Thymus (tissue), 11 donors: ENCODE data around the gene LAMC1. TPM values are rescaled to one million over a fixed set of nuclear protein-coding genes. Genes with fewer than 3 reads are reported as not detected.

Source experiments
- DNase-seq, 9 donors: peaks; one replicate each; pipeline ENCODE4 v3.0.0-alpha.2; 2013; ENCODE audit warnings: low spot score in 9 of 9, low read depth in 6 of 9, missing footprints in 1 of 9
- H3K27ac ChIP-seq, 2 donors: one replicate each; pipeline ENCODE4 v1.5.1; 2013; ENCODE audit warnings: control low read depth in 1 of 2, low read depth in 1 of 2, low read length in 1 of 2, mild to moderate bottlenecking in 1 of 2, moderate library complexity in 1 of 2
- H3K27me3 ChIP-seq, 2 donors: one replicate each; pipeline ENCODE4 v1.5.1; 2013; ENCODE audit warnings: low read length in 1 of 2; ENCODE audit not compliant: control insufficient read depth in 2 of 2, insufficient read depth in 1 of 2
- H3K36me3 ChIP-seq, 2 donors: one replicate each; pipeline ENCODE4 v1.5.1; 2013; ENCODE audit warnings: low read length in 1 of 2, mild to moderate bottlenecking in 1 of 2, moderate library complexity in 1 of 2; ENCODE audit not compliant: control insufficient read depth in 2 of 2, insufficient read depth in 2 of 2
- H3K4me1 ChIP-seq, 2 donors: one replicate each; pipeline ENCODE4 v1.5.1; 2013; ENCODE audit warnings: low read length in 2 of 2; ENCODE audit not compliant: control insufficient read depth in 2 of 2, insufficient read depth in 2 of 2
- H3K4me3 ChIP-seq, 2 donors: one replicate each; pipeline ENCODE4 v1.5.1; 2013; ENCODE audit warnings: low read length in 2 of 2, control low read depth in 1 of 2, mild to moderate bottlenecking in 1 of 2
- H3K9me3 ChIP-seq, 2 donors: one replicate each; pipeline ENCODE4 v1.5.1; 2013; ENCODE audit warnings: low read length in 1 of 2, mild to moderate bottlenecking in 1 of 2; ENCODE audit not compliant: control insufficient read depth in 2 of 2, insufficient read depth in 1 of 2
- WGBS: extraction: QIAGEN DNeasy Blood & Tissue Kit; methylation state at CpG from one replicate; pipeline ENCODE4 v1.1.7; 2013; 5-methylcytosine and 5-hydroxymethylcytosine counted together
- polyA plus RNA-seq: library from polyadenylated mRNA; stranded (reverse); fragments of 200-250 nt; gene quantifications from one replicate; pipeline ENCODE4 v1.2.3, GENCODE V29; 2013
- total RNA-seq: library from RNA; stranded (reverse); fragments of 120-200 nt; gene quantifications from one replicate; pipeline ENCODE4 v1.2.4, GENCODE V29; 2013
- donor health status: healthy.

Gene LAMC1
- total and polyA plus RNA-seq, 2 donors, result 12.6 to 20.5 TPM

- H3K4me1 ChIP-seq, result no peaks in the 10 kb centered on the region
Observed at GRCh38 chr1:183044893-183045649, 21.9 kb downstream of the LAMC1 start.

GRCh38 chr1:183048087-183049085 is 25.2 kb downstream of the LAMC1 start:
- no peak for DNase-seq
- WGBS, result 76% methylated on average over 7 of the region's 7 CpGs
- no peaks in the 10 kb centered on the region for H3K4me1 ChIP-seq
- H3K27ac ChIP-seq, result no peak overlapping the region
- H3K36me3 ChIP-seq, result no peaks in the 10 kb centered on the region
- H3K9me3 ChIP-seq, result no peaks in the 10 kb centered on the region
- H3K4me3 ChIP-seq, result no peak overlapping the region
- H3K27me3 ChIP-seq, result peaks cover 0 to 8% of the 10 kb centered on the region in 2 donors

More at GRCh38 chr1:183044893-183045649, 21.9 kb downstream of the LAMC1 start:
- Histone ChIP-seq H3K4me3 (no peak overlapping the region), H3K9me3 (no peaks in the 10 kb centered on the region), H3K27me3 (peaks cover 18 to 20% of the 10 kb centered on the region in 2 donors), H3K36me3 (no peaks in the 10 kb centered on the region), H3K27ac (no peak overlapping the region)
- WGBS, result 99% methylated on average over 2 of the region's 2 CpGs
- DNase-seq, result no peak

GRCh38 chr1:183051546-183051945 is 28.3 kb downstream of the LAMC1 start:
- no peak overlapping the region for H3K4me3 ChIP-seq
- H3K4me1 ChIP-seq, result no peaks in the 10 kb centered on the region
- DNase-seq, result no peak
- no peaks in the 10 kb centered on the region for H3K27me3 ChIP-seq
- H3K27ac ChIP-seq, result no peak overlapping the region
- WGBS, result 89% methylated on average over 1 of the region's 1 CpG
- H3K9me3 ChIP-seq, result no peaks in the 10 kb centered on the region
- H3K36me3 ChIP-seq, result no peaks in the 10 kb centered on the region

GRCh38 chr1:183052861-183053260 is 29.6 kb downstream of the LAMC1 start:
- no peaks in the 10 kb centered on the region for H3K4me1 ChIP-seq
- H3K27me3 ChIP-seq, result no peaks in the 10 kb centered on the region
- no peak for DNase-seq
- 57% methylated on average over 5 of the region's 5 CpGs for WGBS
- H3K9me3 ChIP-seq, result no peaks in the 10 kb centered on the region
- H3K27ac ChIP-seq, result no peak overlapping the region
- H3K4me3 ChIP-seq, result no peak overlapping the region
- H3K36me3 ChIP-seq, result no peaks in the 10 kb centered on the region

GRCh38 chr1:183058851-183059502 is 35.8 kb downstream of the LAMC1 start:
- no peaks in the 10 kb centered on the region for H3K4me1 ChIP-seq
- H3K36me3 ChIP-seq, result no peaks in the 10 kb centered on the region
- no peak for DNase-seq
- no peaks in the 10 kb centered on the region for H3K9me3 ChIP-seq
- no peak overlapping the region for H3K27ac ChIP-seq
- no peak overlapping the region for H3K4me3 ChIP-seq
- 77% methylated on average over 2 of the region's 2 CpGs for WGBS
- no peaks in the 10 kb centered on the region for H3K27me3 ChIP-seq

GRCh38 chr1:183061194-183061593 is 38.0 kb downstream of the LAMC1 start:
- DNase-seq, result no peak

GRCh38 chr1:183063349-183063748 is 40.1 kb downstream of the LAMC1 start:
- Histone ChIP-seq H3K27me3 (no peaks in the 10 kb centered on the region), H3K4me1 (no peaks in the 10 kb centered on the region), H3K27ac (no peak overlapping the region), H3K36me3 (no peaks in the 10 kb centered on the region), H3K9me3 (no peaks in the 10 kb centered on the region), H3K4me3 (no peak overlapping the region)
- DNase-seq, result no peak
- 91% methylated on average over 1 of the region's 1 CpG for WGBS

More at GRCh38 chr1:183061194-183061593, 38.0 kb downstream of the LAMC1 start:
- Histone ChIP-seq H3K36me3 (no peaks in the 10 kb centered on the region), H3K27me3 (no peaks in the 10 kb centered on the region), H3K4me1 (no peaks in the 10 kb centered on the region), H3K4me3 (no peak overlapping the region), H3K9me3 (no peaks in the 10 kb centered on the region), H3K27ac (no peak overlapping the region)

GRCh38 chr1:183065168-183065706 is 42.0 kb downstream of the LAMC1 start:
- Histone ChIP-seq H3K9me3 (no peaks in the 10 kb centered on the region), H3K27ac (no peak overlapping the region), H3K36me3 (no peaks in the 10 kb centered on the region), H3K4me3 (no peak overlapping the region), H3K4me1 (no peaks in the 10 kb centered on the region), H3K27me3 (no peaks in the 10 kb centered on the region)
- DNase-seq, result no peak
- 98% methylated on average over 6 of the region's 6 CpGs for WGBS
